HEK293T (cell line): ENCODE data around the gene CEBPB.

ENCODE experiments used
- FOXA1 ChIP-seq: fragments of 450-650 bp; IDR thresholded peaks from 2 replicates; pipeline ENCODE4 v1.6.1; 2016; ENCODE audit warnings: mild to moderate bottlenecking
- FOXK2 ChIP-seq: fragments of 450-650 bp; IDR thresholded peaks from 2 replicates; pipeline ENCODE4 v1.6.1; 2016; ENCODE audit warnings: mild to moderate bottlenecking
- HDGF ChIP-seq: fragments of 450-650 bp; IDR thresholded peaks from 2 replicates; pipeline ENCODE4 v1.6.1; 2017; ENCODE audit warnings: antibody characterized with exemption, borderline replicate concordance
- NFRKB ChIP-seq: fragments of 450-650 bp; IDR thresholded peaks from 2 replicates; pipeline ENCODE4 v1.6.1; 2016; ENCODE audit warnings: mild to moderate bottlenecking, moderate library complexity
- SP1 ChIP-seq: fragments of 450-650 bp; IDR thresholded peaks from 2 replicates; pipeline ENCODE4 v1.6.1; 2017

DNA sequence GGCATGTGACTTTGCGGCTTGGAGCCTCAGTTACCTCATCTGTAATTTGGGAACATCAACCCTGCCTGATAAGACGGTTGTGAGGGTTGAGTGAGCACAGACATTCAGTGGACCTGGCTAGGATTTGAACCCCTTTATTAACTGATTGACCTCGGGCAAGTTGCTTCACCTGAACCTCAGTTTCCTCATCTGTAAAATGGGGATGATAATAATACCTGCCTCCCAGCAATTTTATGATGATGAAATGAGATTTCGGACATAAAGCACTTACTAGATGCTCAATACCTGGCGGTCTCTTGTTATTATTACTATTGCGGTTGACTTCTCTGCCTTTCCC, 51.5 kb downstream of the CEBPB start:
- no peak for TF ChIP-seq HDGF
- TF ChIP-seq SP1, result no peak
- TF ChIP-seq FOXA1, result no peak
- no peak for TF ChIP-seq NFRKB
- no peak for TF ChIP-seq FOXK2
